Calu3 (cell line): ENCODE measurements around the gene LSR. TPM values are rescaled to one million over a fixed set of nuclear protein-coding genes. Genes with fewer than 3 reads are reported as not detected.

Source experiments
- BruUV-seq: library from RNA; stranded (reverse); fragments of 400-500 nt; replicated peaks from 2 replicates; lab custom pipeline; 2021; lab: Mats Ljungman, UMichigan
- CTCF ChIA-PET: fragments of 300-600 bp; sonication (Branson Sonifier 250); formaldehyde crosslinking; loops from one replicate; lab custom pipeline; 2022; ENCODE audit warnings: antibody characterized with exemption; lab: Charles Lee
- DNase-seq: peaks from one replicate; pipeline ENCODE4 v3.0.0; 2022
- H3K27ac Mint-ChIP-seq: one replicate; pipeline ENCODE4 v1.8.0; 2022; ENCODE audit warnings: mixed read lengths; ENCODE audit not compliant: unreplicated experiment
- H3K27me3 Mint-ChIP-seq: one replicate; pipeline ENCODE4 v1.8.0; 2022; ENCODE audit warnings: mixed read lengths; ENCODE audit not compliant: unreplicated experiment
- H3K36me3 Mint-ChIP-seq: one replicate; pipeline ENCODE4 v1.8.0; 2022; ENCODE audit warnings: mild to moderate bottlenecking, moderate library complexity, mixed read lengths; ENCODE audit not compliant: insufficient read depth, unreplicated experiment
- H3K4me1 Mint-ChIP-seq: one replicate; pipeline ENCODE4 v1.8.0; 2022; ENCODE audit warnings: mild to moderate bottlenecking, low read depth, mixed read lengths; ENCODE audit not compliant: unreplicated experiment
- H3K4me3 Mint-ChIP-seq: one replicate; pipeline ENCODE4 v1.8.0; 2022; ENCODE audit warnings: mild to moderate bottlenecking, low read depth, moderate library complexity, mixed read lengths; ENCODE audit not compliant: unreplicated experiment
- H3K9me3 Mint-ChIP-seq: one replicate; pipeline ENCODE4 v1.8.0; 2022; ENCODE audit warnings: low read depth, mixed read lengths; ENCODE audit not compliant: unreplicated experiment
- intact Hi-C: fragments of 100-400 bp; cut with micrococcal nuclease; formaldehyde crosslinking; loops from one replicate; pipeline ENCODE4 v1.10.0; 2022; ENCODE audit not compliant: unreplicated experiment
- total RNA-seq: library from RNA; stranded (reverse); gene quantifications from 2 replicates; pipeline ENCODE4 v1.2.3, GENCODE V29; 2022
- TF ChIP-seq, protein P1 (sequence below): fragments of 200-600 bp; IDR thresholded peaks from one replicate; pipeline ENCODE4 v1.8.0; 2022; ENCODE audit warnings: antibody characterized with exemption; ENCODE audit not compliant: unreplicated experiment

Gene LSR
- total RNA-seq, 1 experiment from 2014 or later: 494 TPM

DNA sequence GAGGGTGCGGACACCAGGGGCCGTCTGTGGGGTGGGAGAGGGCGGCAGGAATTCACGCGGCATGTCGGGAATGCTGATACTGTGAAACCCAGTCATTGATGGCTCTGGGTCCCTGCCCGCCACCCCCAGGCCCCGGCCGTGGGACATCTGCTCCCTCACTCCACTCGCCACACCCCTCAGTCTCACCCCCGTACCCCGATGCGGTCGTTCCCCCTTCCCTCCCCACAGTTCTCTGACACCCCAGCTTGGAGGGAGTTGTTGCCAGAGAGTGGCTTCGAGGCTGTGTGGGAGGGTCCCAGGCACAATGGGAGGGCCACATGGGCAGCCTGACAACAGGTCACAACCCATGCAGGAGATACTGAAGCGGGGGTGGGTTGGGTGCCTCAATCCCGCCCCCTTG is 45.0 kb downstream of the LSR start:
- CTCF ChIA-PET: no interaction called here
- Mint-ChIP-seq H3K36me3 (no peaks in the 10 kb centered on the region), H3K9me3 (no peaks in the 10 kb centered on the region), H3K27me3 (peaks cover 46% of the 10 kb centered on the region), H3K4me1 (no peaks in the 10 kb centered on the region), H3K4me3 (no peak overlapping the region), H3K27ac (no peak overlapping the region)
- intact Hi-C loops: no loop called here
- no TSS peak for BruUV-seq
- TF ChIP-seq, protein P1, sequence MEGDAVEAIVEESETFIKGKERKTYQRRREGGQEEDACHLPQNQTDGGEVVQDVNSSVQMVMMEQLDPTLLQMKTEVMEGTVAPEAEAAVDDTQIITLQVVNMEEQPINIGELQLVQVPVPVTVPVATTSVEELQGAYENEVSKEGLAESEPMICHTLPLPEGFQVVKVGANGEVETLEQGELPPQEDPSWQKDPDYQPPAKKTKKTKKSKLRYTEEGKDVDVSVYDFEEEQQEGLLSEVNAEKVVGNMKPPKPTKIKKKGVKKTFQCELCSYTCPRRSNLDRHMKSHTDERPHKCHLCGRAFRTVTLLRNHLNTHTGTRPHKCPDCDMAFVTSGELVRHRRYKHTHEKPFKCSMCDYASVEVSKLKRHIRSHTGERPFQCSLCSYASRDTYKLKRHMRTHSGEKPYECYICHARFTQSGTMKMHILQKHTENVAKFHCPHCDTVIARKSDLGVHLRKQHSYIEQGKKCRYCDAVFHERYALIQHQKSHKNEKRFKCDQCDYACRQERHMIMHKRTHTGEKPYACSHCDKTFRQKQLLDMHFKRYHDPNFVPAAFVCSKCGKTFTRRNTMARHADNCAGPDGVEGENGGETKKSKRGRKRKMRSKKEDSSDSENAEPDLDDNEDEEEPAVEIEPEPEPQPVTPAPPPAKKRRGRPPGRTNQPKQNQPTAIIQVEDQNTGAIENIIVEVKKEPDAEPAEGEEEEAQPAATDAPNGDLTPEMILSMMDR: no peak
- DNase-seq: no peak

DNA sequence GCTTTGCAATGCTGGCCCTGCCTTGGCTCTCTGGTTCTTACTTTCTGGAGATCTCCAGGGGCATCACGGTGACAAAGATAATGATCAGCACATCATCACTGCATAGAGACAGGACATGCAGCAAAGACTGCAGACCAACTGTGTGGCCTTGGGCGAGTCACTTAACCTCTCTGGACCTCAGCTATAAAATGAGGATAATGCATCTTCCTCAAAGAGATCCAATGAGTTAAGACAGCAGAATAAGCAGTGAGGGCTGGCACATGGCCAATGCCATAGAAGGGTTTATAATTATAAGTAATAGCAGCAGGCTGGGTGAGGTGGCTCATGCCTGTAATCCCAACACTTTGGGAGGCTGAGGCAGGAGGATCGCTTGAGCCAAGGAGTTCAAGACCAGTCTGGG is 45.5 kb downstream of the LSR start:
- CTCF ChIA-PET: no interaction called here
- intact Hi-C loops: no loop called here
- H3K4me3 Mint-ChIP-seq: no peak overlapping the region
- DNase-seq: no peak
- no peaks in the 10 kb centered on the region for H3K9me3 Mint-ChIP-seq
- TF ChIP-seq, protein P1: no peak
- no TSS peak for BruUV-seq
- H3K27me3 Mint-ChIP-seq: peaks cover 46% of the 10 kb centered on the region
- no peak overlapping the region for H3K27ac Mint-ChIP-seq
- no peaks in the 10 kb centered on the region for H3K36me3 Mint-ChIP-seq
- no peaks in the 10 kb centered on the region for H3K4me1 Mint-ChIP-seq

DNA sequence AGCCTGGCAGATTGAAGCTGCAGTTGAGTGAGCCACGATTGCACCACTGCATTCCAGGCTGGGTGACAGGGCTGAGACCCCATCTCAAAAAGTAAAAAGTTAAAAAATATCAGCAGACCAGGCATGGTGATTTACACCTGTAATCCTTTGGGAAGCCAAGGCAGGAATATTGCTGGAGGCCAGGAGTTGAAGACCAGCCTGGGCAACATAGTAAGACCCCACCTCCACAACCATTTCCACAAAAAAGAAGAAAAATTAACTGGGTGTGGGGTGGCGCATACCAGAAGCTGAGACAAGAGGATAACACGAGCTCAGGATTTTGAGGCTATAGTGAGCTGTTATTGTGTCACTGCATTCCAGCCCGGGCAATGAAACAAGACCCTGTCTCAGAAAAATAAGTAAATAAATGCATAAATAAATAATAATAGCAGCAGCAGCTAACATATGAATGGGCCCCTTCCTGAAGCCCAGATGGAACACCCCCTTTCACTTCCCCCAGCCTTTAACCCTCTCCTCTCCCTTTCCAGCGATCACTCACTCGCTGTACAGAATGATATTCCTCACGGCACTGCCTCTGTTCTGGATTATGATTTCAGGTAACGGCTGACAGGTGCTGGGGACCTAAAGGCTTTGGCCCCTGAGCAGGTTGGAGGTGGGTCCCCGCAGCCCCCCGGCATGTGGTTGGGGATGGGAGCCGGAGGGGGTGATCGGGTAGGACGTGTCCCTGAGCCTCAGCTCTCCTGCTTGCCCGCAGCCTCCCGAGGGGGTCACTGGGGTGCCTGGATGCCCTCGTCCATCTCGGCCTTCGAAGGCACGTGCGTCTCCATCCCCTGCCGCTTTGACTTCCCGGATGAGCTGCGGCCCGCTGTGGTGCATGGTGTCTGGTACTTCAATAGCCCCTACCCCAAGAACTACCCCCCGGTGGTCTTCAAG is 46.3 kb downstream of the LSR start:
- no peak overlapping the region for H3K27ac Mint-ChIP-seq
- BruUV-seq: no TSS peak

DNA sequence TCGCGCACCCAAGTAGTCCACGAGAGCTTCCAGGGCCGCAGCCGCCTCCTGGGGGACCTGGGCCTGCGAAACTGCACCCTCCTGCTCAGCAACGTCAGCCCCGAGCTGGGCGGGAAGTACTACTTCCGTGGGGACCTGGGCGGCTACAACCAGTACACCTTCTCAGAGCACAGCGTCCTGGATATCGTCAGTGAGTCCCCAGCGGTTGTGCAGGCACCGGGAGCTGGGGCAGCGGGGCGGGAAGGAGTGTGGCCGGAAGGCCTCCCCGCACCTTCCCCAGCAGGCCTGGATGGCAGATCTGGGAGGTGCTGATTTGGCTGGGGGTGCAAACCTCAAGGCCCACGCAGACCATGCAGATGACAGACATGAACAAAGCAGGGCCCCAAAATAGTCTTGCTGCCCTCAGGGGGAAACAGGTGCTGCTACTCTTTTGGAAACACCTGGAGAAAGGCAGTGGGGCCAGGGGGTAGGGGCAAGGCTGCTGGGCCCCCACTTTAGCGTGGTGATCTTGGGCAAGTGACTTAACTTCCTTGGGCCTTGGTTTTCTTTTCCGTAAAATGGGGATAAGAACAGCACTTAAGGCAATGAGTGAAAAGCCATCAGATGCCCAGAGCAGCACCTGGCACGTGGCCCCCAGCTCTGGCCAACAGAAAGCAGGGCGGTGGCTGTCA is 47.1 kb downstream of the LSR start:
- intact Hi-C loops: no loop called here
- CTCF ChIA-PET: no interaction called here

More for the DNA sequence above, 46.3 kb downstream of the LSR start:
- no peaks in the 10 kb centered on the region for H3K4me1 Mint-ChIP-seq
- TF ChIP-seq, protein P1: no peak
- no peak for DNase-seq
- H3K36me3 Mint-ChIP-seq: no peaks in the 10 kb centered on the region
- H3K9me3 Mint-ChIP-seq: no peaks in the 10 kb centered on the region
- intact Hi-C loops: no loop called here
- CTCF ChIA-PET: no interaction called here
- H3K4me3 Mint-ChIP-seq: no peak overlapping the region
- H3K27me3 Mint-ChIP-seq: peaks cover 46% of the 10 kb centered on the region

More for the DNA sequence above, 47.1 kb downstream of the LSR start:
- TF ChIP-seq, protein P1: no peak
- H3K9me3 Mint-ChIP-seq: no peaks in the 10 kb centered on the region
- peaks cover 39% of the 10 kb centered on the region for H3K27me3 Mint-ChIP-seq
- H3K36me3 Mint-ChIP-seq: no peaks in the 10 kb centered on the region
- no peak overlapping the region for H3K4me3 Mint-ChIP-seq
- no peak overlapping the region for H3K27ac Mint-ChIP-seq
- H3K4me1 Mint-ChIP-seq: no peaks in the 10 kb centered on the region
- DNase-seq: no peak
- BruUV-seq: no TSS peak
